Liver (tissue), 3 donors: ENCODE measurements around the gene TRIM67.

Experiments
- EGR1 ChIP-seq, 2 donors: IDR thresholded peaks; 2 replicates each; pipeline ENCODE4 v1.6.1; 2016 to 2018; ENCODE audit warnings: antibody characterized with exemption in 2 of 2, low read depth in 2 of 2
- HNF4A ChIP-seq, 2 donors: conservative IDR thresholded peaks; 2 replicates each; pipeline ENCODE4 v1.6.1; 2016; ENCODE audit warnings: antibody characterized with exemption in 2 of 2, mild to moderate bottlenecking in 2 of 2
- JUND ChIP-seq, 2 donors: IDR thresholded peaks; 2 replicates each; pipeline ENCODE4 v1.6.1; 2016; ENCODE audit warnings: antibody characterized with exemption in 2 of 2
- TF ChIP-seq, protein P1 (sequence below): fragments of 150-350 bp; IDR thresholded peaks from 2 replicates; pipeline ENCODE4 v1.5.1; 2017; ENCODE audit warnings: improper control_type of control experiment, low read depth, low read length; ENCODE audit not compliant: missing input control
- donor health status: healthy.
- donor health status: healthy.

GRCh38 chr1:231236938-231237337 lies 75.1 kb downstream of the TRIM67 start:
- TF ChIP-seq, protein P1, sequence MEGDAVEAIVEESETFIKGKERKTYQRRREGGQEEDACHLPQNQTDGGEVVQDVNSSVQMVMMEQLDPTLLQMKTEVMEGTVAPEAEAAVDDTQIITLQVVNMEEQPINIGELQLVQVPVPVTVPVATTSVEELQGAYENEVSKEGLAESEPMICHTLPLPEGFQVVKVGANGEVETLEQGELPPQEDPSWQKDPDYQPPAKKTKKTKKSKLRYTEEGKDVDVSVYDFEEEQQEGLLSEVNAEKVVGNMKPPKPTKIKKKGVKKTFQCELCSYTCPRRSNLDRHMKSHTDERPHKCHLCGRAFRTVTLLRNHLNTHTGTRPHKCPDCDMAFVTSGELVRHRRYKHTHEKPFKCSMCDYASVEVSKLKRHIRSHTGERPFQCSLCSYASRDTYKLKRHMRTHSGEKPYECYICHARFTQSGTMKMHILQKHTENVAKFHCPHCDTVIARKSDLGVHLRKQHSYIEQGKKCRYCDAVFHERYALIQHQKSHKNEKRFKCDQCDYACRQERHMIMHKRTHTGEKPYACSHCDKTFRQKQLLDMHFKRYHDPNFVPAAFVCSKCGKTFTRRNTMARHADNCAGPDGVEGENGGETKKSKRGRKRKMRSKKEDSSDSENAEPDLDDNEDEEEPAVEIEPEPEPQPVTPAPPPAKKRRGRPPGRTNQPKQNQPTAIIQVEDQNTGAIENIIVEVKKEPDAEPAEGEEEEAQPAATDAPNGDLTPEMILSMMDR, result no peak
- no peak for TF ChIP-seq JUND (IDR thresholded peaks at IDR 0.05)
- no peak for TF ChIP-seq EGR1 (IDR thresholded peaks at IDR 0.05; ENCODE audit: low read depth in 2 of 2)
- no peak for TF ChIP-seq HNF4A (conservative IDR thresholded peaks at IDR 0.05)
